Measurements from ENCODE around the gene GJB6.
A peak's percentile ranks its signal among the peaks of the same experiment; 100 is the strongest.

Gene GJB6

DNA sequence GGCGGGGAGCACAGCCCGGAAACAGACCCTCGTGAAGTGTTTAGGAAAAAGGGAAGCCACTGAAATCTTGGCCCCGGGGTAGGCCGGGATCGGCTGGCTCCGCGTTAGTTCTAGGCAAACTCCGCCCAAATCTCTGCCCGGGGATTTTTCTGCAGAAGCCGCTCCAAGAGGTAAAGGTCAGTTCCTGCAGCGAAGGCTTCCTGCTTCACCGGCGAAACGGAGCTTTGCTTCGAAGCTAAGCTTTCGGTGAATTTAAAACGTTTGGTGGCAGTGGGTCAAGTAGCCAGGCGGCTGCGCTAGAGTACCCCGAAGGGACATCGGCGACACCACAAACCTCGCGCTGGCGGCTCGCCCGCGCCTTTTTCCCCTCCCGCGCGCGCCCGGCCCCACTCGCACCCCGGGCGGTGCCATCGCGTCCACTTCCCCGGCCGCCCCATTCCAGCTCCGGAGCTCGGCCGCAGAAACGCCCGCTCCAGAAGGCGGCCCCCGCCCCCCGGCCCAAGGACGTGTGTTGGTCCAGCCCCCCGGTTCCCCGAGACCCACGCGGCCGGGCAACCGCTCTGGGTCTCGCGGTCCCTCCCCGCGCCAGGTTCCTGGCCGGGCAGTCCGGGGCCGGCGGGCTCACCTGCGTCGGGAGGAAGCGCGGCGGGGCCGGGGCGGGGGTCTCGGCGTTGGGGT lies 39.8 kb downstream of the GJB6 start:
- Histone ChIP-seq H3K27me3 (peaks cover 94% of the 10 kb centered on the region), H3K4me3 (ENCODE audit: low read depth, low read length) (no peak overlapping the region), H3K4me1 (no peaks in the 10 kb centered on the region), H3K36me3 (no peaks in the 10 kb centered on the region), H3K9me3 (no peaks in the 10 kb centered on the region; the same call in 1 of the 2 replicates)
- DNase-seq: no peak
- TF ChIP-seq, protein P1, sequence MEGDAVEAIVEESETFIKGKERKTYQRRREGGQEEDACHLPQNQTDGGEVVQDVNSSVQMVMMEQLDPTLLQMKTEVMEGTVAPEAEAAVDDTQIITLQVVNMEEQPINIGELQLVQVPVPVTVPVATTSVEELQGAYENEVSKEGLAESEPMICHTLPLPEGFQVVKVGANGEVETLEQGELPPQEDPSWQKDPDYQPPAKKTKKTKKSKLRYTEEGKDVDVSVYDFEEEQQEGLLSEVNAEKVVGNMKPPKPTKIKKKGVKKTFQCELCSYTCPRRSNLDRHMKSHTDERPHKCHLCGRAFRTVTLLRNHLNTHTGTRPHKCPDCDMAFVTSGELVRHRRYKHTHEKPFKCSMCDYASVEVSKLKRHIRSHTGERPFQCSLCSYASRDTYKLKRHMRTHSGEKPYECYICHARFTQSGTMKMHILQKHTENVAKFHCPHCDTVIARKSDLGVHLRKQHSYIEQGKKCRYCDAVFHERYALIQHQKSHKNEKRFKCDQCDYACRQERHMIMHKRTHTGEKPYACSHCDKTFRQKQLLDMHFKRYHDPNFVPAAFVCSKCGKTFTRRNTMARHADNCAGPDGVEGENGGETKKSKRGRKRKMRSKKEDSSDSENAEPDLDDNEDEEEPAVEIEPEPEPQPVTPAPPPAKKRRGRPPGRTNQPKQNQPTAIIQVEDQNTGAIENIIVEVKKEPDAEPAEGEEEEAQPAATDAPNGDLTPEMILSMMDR (IDR thresholded peaks at IDR 0.05; ENCODE audit: low read depth, low read length): no peak

DNA sequence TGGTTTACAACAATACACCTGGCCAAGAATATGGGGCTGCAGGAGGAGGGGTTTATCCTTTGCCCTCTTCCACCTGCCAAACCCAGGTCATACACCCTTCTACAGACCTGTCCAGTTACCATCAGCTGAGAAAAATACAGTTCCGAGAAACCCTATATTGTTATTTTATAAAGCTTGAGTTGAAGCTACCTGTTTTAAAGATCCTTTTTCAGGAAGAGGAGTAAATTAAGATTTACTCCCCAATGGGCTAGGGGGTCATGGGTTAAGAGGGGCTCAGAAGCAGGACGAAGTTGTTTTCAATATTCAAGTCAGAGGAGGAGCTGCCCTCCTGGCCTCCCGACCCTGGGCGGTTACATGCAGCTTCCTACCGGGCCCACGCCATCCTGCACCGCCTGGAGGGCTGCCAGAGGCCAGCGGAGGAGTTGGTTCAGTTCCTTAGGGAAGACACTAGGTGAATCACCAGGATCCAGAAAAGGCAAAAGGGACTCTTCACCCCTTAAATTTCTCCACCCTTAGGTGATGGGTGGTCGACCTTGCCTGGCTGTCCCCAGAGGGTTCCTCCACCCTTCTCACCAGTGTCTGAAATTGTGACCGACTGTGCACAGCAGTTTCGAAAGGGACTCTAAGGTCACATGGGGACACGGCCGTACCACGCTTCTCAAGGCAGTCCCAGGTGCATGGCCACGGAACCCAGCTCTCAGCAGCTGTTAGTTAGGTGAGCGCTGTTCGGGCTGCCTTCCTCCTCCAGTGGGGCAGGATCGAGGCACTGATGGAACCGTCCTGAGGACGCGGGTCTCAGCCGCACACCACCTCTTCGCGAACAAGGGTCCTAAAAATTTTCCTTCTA lies 40.6 kb downstream of the GJB6 start:
- Histone ChIP-seq H3K9me3 (no peaks in the 10 kb centered on the region; the same call in 1 of the 2 replicates), H3K27me3 (peaks cover 95% of the 10 kb centered on the region), H3K36me3 (no peaks in the 10 kb centered on the region), H3K4me3 (ENCODE audit: low read depth, low read length) (no peak overlapping the region), H3K4me1 (no peaks in the 10 kb centered on the region)
- TF ChIP-seq, protein P1 (IDR thresholded peaks at IDR 0.05; ENCODE audit: low read depth, low read length): no peak
- no peak for DNase-seq

DNA sequence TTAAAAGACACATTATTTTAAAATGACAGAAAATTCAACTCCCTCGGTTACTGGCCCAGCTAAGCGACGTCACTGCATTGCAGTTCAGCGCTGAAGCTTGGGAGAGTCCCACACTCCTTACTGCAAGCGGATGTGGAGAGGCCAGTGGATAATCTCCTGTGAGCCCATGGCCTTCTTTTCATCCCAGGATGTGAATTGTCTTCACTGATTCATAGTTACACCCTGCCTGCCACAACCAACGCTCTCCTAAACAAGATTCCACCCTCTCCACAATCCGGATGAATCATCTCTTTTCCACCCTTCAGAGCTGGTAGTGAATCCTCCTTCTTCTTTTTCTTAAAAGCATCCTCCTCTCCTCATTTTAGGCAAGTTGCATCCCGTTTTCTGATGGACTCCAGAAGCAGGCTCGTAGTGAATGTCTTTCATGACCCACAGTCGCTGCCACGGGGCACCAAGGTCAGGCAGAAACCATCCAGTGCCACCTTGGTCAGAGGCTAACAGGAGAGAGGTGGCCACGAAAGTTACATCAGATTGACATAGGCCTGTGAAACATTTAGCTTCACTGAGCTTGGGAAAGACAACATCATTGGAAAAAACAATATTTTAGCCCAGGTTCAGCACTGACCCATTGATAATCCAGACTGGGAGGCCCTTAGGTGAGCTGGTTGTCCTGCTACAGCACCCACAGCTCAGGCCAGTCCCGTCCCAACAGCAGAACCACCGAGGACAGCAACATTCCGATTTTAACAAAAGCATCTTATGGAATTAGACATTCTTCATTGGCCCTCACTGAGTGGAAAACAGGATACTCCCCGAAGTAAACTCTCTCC lies 41.4 kb downstream of the GJB6 start:
- Histone ChIP-seq H3K36me3 (no peaks in the 10 kb centered on the region), H3K27me3 (peaks cover 95% of the 10 kb centered on the region), H3K4me3 (ENCODE audit: low read depth, low read length) (no peak overlapping the region), H3K4me1 (no peaks in the 10 kb centered on the region), H3K9me3 (no peaks in the 10 kb centered on the region; the same call in 1 of the 2 replicates)
- TF ChIP-seq, protein P1 (IDR thresholded peaks at IDR 0.05; ENCODE audit: low read depth, low read length): no peak
- no peak for DNase-seq

DNA sequence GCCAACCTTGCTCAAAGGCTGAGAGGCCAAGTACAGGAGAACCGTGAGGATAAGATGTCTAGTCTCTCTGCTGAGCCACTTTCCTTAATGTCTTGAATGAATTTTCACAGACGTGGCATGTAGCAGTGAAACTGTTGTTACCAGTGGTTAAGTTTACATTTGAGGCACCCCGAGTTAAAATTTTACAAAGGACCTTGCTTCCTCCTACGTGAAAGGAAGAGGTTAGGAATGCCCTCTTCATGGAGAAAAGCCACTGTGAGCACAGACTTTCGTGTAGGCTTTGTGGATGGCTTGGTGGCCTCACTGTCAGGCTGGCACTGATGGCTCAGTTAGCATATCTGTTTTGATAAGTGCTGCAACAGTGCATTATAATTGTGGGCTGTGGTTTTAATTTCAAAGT lies 42.0 kb downstream of the GJB6 start:
- Histone ChIP-seq H3K36me3 (no peaks in the 10 kb centered on the region), H3K4me3 (ENCODE audit: low read depth, low read length) (no peak overlapping the region), H3K9me3 (no peaks in the 10 kb centered on the region; the same call in 1 of the 2 replicates), H3K4me1 (no peaks in the 10 kb centered on the region), H3K27me3 (peaks cover 95% of the 10 kb centered on the region)
- TF ChIP-seq, protein P1 (IDR thresholded peaks at IDR 0.05; ENCODE audit: low read depth, low read length): no peak
- no peak for DNase-seq

DNA sequence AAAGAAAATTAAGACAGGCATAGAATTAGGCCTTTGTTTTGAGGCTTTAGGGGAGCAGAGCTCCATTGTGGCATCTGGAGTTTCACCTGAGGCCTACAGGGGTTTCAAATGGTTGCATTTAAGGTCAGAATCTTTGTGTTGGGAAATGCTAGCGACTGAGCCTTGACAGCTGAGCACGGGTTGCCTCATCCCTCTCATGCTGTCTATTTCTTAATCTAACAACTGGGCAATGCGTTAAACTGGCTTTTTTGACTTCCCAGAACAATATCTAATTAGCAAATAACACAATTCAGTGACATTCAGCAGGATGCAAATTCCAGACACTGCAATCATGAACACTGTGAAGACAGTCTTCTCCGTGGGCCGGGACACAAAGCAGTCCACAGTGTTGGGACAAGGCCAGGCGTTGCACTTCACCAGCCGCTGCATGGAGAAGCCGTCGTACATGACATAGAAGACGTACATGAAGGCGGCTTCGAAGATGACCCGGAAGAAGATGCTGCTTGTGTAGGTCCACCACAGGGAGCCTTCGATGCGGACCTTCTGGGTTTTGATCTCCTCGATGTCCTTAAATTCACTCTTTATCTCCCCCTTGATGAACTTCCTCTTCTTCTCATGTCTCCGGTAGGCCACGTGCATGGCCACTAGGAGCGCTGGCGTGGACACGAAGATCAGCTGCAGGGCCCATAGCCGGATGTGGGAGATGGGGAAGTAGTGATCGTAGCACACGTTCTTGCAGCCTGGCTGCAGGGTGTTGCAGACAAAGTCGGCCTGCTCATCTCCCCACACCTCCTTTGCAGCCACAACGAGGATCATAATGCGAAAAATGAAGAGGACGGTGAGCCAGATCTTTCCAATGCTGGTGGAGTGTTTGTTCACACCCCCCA lies 43.2 kb downstream of the GJB6 start:
- peaks cover 94% of the 10 kb centered on the region for H3K27me3 ChIP-seq
- no peaks in the 10 kb centered on the region for H3K4me1 ChIP-seq
- no peaks in the 10 kb centered on the region; the same call in 1 of the 2 replicates for H3K9me3 ChIP-seq
- peak; percentile 43 for DNase-seq
- TF ChIP-seq, protein P1 (IDR thresholded peaks at IDR 0.05; ENCODE audit: low read depth, low read length): peak; percentile 52
- H3K4me3 ChIP-seq (ENCODE audit: low read depth, low read length): no peak overlapping the region
- H3K36me3 ChIP-seq: no peaks in the 10 kb centered on the region

Measured in BE2C (cell line).